Measurements from ENCODE around the gene CARD14.
"Not testable (repeated sequence)": the region's sequence is repeated elsewhere in the genome, so short reads cannot be mapped to it uniquely, and the experiment has no call there.

DNA sequence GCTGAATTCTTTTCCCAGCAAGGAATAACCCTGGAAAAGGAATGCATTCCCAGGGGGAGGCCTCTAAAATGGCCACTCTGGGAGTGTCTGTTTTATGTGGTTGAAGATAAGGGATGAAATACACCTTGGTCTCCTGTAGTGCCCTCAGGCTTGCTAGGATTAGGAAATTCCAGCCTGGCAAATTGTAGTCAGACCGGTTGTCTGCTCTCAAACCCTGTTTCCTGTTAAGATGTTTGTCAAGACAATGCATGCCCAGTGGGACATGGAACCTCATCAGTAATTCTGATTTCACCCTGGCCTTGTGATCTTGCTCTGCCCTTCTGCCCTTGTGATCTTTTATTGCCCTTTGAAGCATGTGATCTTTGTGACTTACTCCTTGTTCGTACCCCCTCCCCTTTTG lies 14.2 kb upstream of the CARD14 start:
- TF ChIP-seq, protein P1, sequence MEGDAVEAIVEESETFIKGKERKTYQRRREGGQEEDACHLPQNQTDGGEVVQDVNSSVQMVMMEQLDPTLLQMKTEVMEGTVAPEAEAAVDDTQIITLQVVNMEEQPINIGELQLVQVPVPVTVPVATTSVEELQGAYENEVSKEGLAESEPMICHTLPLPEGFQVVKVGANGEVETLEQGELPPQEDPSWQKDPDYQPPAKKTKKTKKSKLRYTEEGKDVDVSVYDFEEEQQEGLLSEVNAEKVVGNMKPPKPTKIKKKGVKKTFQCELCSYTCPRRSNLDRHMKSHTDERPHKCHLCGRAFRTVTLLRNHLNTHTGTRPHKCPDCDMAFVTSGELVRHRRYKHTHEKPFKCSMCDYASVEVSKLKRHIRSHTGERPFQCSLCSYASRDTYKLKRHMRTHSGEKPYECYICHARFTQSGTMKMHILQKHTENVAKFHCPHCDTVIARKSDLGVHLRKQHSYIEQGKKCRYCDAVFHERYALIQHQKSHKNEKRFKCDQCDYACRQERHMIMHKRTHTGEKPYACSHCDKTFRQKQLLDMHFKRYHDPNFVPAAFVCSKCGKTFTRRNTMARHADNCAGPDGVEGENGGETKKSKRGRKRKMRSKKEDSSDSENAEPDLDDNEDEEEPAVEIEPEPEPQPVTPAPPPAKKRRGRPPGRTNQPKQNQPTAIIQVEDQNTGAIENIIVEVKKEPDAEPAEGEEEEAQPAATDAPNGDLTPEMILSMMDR (IDR thresholded peaks at IDR 0.05), result not testable (repeated sequence)
- not testable (repeated sequence) for TF ChIP-seq POLR2AphosphoS5 (IDR thresholded peaks at IDR 0.05)

All from upper lobe of left lung (tissue), 4 donors.